ENCODE results near the gene ASTE1. TPM values are rescaled to one million over a fixed set of nuclear protein-coding genes. Genes with fewer than 3 reads are reported as not detected.

The ASTE1 gene
- total RNA-seq, result 10 to 100 TPM in 2 of 4 donors, 1 to 10 TPM in 2; 1.8 to 14.9 (median 10.9) TPM

DNA sequence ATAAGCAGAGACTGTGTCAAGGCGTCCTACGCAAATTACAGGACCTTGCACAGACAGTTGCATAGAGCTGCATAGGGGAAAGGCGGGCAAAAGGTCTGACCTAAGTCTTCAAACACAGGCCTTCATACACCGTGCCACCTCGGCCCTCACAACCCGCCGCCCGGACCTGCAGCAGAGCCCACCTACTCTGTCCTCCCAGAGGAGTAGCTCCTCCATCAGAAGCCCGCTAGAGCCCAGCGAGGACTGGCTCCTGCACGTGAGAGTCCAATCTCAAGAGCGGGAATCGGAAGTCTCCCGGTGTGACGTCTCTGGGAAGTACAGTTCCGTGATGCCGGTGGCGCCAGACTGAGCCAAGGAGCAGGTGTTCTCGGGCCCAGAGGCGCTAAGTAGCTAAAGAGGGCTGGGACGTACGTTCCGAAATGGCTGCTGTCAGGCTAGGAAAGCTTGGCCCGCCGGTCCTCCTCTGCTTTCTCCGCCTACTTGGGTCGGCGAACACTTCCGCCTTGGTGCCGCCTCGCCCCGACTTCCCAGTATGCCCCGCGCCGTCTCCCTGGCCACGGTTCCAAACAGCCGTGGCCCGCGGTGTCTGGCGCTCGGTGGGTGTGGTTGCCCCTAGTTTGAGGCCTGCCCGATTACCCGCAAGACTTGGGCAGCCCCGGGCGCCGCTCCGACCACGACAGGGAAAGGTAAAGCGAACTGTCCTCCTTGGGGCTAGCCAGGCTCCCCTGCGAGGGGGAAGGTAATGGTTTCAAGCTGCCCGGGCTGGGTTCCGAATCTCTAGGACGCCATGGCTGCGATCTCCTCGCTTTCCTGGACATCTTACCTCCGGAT lies at the start of gene ASTE1, which contains the start of gene NEK11:
Gene ASTE1, minus strand, starts transcription at position 505 of the 831 bp plus-strand sequence. CDS start 1,519 bp downstream, outside the sequence.
Gene NEK11, plus strand, starts transcription at position 557 of the 831 bp plus-strand sequence. CDS start 2,832 bp downstream, outside the sequence.
- Histone ChIP-seq H3K27ac (peak within 1 kb of the TSS; percentile 80 to 85), H3K4me1 (peaks cover 0 to 5% of the 10 kb centered on the region in 2 donors), H3K27me3 (no peaks in the 10 kb centered on the region), H3K36me3 (no peaks in the 10 kb centered on the region), H3K4me3 (peak within 1 kb of the TSS; percentile 87), H3K9me3 (no peaks in the 10 kb centered on the region)
- DNase-seq, result peak; percentile 78 to 85
- intact Hi-C loops (cut with DNase I; ENCODE audit: low total_unique reads), result no loop called here
- TF ChIP-seq CTCF (IDR thresholded peaks at IDR 0.05) (no peak), POLR2A (IDR thresholded peaks at IDR 0.05) (peak in 1 of 2 donors; percentile 46)

DNA sequence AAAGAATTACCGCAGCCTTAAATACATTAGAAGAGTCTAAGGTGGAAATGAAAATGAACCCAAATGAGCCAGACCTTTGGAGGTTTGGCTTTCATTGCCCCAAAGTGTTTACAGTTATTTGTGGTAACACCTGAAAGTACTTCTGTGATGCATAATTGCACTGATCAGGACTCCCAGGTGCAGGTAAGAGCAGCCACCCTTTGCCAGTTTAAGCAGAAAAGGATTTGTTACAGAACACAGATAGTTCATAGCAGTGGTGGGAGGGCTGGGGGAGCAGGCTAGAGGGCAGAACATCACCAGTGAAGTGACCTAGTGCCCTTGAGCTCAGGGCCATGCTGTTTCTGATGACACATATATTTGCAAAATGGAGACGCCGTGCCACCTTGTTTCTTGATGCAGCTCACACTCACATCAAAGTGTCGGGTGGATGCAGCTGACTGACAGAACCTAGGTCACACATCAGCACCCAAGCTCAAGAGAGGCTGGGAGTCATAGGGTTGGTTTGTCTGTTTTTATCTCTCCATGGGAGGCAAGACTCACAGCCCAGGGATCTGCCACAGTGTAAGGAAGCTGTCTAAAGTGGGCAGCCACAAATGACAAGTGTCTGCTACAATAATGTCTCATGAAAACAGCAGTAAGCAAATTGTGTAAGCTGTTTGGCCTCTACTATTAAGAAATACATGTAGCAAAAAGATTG lies 49.2 kb upstream of the ASTE1 start:
- Histone ChIP-seq H3K36me3 (no peaks in the 10 kb centered on the region), H3K27ac (no peak overlapping the region), H3K27me3 (no peaks in the 10 kb centered on the region), H3K9me3 (no peaks in the 10 kb centered on the region), H3K4me3 (no peak overlapping the region), H3K4me1 (peaks cover 0 to 6% of the 10 kb centered on the region in 2 donors)
- DNase-seq, result no peak
- TF ChIP-seq POLR2A (IDR thresholded peaks at IDR 0.05) (no peak), CTCF (IDR thresholded peaks at IDR 0.05) (no peak)
- intact Hi-C loops (cut with DNase I; ENCODE audit: low total_unique reads), result no loop called here

GRCh38 chr3:131072845-131073244 lies 46.2 kb upstream of the ASTE1 start:
- peaks cover 0 to 6% of the 10 kb centered on the region in 2 donors for H3K4me1 ChIP-seq
- H3K9me3 ChIP-seq, result no peaks in the 10 kb centered on the region
- H3K27me3 ChIP-seq, result no peaks in the 10 kb centered on the region
- intact Hi-C loops (cut with DNase I; ENCODE audit: low total_unique reads), result no loop called here
- no peak overlapping the region for H3K4me3 ChIP-seq
- H3K27ac ChIP-seq, result no peak overlapping the region
- no peaks in the 10 kb centered on the region for H3K36me3 ChIP-seq
- DNase-seq, result peak; percentile 18 to 24
- TF ChIP-seq CTCF (IDR thresholded peaks at IDR 0.05) (no peak), POLR2A (IDR thresholded peaks at IDR 0.05) (no peak)

DNA sequence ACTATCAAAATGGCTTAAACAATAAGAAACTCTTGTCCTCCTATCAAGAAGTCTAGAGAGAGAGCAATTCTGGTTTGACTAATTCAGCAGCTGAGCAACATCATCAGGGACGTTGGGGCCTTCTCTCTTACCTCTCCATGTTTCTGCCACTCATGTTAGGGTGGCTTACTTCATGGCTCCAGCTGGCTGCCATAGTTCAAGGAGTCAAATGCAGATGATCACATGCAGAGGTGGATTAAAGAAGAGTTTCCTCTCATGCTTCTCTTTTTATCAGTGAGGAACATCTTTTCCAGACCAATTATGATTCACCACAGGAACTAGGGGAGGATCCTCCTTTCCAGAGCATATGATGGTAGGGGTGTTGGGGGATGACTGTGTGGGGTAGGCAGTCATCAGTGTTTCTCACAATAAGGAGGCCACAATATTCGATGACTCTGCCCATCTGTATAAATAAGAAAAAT lies 45.5 kb upstream of the ASTE1 start:
- Histone ChIP-seq H3K27me3 (no peaks in the 10 kb centered on the region), H3K4me1 (peaks cover 0 to 6% of the 10 kb centered on the region in 2 donors), H3K9me3 (no peaks in the 10 kb centered on the region), H3K36me3 (no peaks in the 10 kb centered on the region), H3K27ac (no peak overlapping the region), H3K4me3 (no peak overlapping the region)
- intact Hi-C loops (cut with DNase I; ENCODE audit: low total_unique reads), result no loop called here
- no peak for DNase-seq
- TF ChIP-seq POLR2A (IDR thresholded peaks at IDR 0.05), result no peak
- TF ChIP-seq CTCF (IDR thresholded peaks at IDR 0.05), result no peak

DNA sequence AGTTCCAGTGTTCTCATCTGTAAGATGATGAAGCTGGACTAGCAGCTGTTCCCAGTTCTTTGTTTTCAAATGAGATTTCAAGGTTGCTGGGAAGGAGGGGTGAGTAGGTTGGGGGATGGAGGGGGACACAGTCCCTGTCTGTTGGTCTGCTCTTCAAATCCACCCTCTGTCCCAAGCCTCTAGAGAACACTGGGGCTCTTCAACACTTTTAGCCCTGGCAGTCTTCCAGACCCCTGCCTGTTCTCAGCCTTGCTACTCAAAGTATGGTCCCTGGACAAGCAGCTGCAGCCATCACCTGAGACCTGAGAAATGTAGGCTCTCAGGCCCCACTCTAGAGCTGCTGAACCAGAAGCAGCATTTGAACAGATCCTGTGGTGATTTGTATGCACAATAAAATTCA lies 41.4 kb upstream of the ASTE1 start:
- H3K4me3 ChIP-seq, result no peak overlapping the region

More for the DNA sequence above, 41.4 kb upstream of the ASTE1 start:
- H3K9me3 ChIP-seq, result no peaks in the 10 kb centered on the region
- intact Hi-C loops (cut with DNase I; ENCODE audit: low total_unique reads), result no loop called here
- no peaks in the 10 kb centered on the region for H3K27me3 ChIP-seq
- H3K27ac ChIP-seq, result no peak overlapping the region
- H3K36me3 ChIP-seq, result no peaks in the 10 kb centered on the region
- DNase-seq, result no peak
- H3K4me1 ChIP-seq, result no peaks in the 10 kb centered on the region
- TF ChIP-seq POLR2A (IDR thresholded peaks at IDR 0.05) (no peak), CTCF (IDR thresholded peaks at IDR 0.05) (no peak)

Measured in uterus (tissue), 4 donors.